K562 (cell line): ENCODE measurements around the gene DCAKD. TPM values are rescaled to one million over a fixed set of nuclear protein-coding genes. Genes with fewer than 3 reads are reported as not detected.

ENCODE experiments used
- ATAC-seq: fragments of 200-7000 bp; cut with Tn5 transposase; 3 replicates; pipeline ENCODE4 v1.9.1; 2020; ENCODE audit warnings: moderate library complexity
- BruUV-seq: library from RNA; stranded (reverse); fragments of 400-500 nt; replicated peaks from 2 replicates; lab custom pipeline; 2021; lab: Mats Ljungman, UMichigan
- CTCF ChIA-PET: fragments of 300-600 bp; formaldehyde crosslinking; extraction: SDS; loops from one replicate; lab custom pipeline; 2021; ENCODE audit warnings: low intra/inter-chr PET ratio; lab: Yijun Ruan, JAX
- POLR2A ChIA-PET: fragments of 300-600, 350-650 bp; sonication (Branson Sonifier 250); formaldehyde crosslinking; extraction: SDS; loops from one replicate; lab custom pipeline; 2021; ENCODE audit warnings: antibody characterized with exemption, inconsistent platforms; lab: Yijun Ruan, JAX
- DNase-seq, 4 experiments: peaks; one replicate each; pipeline versions ENCODE4 v3.0.0 to v3.0.0-alpha.2; 2011 to 2018; ENCODE audit warnings: low spot score in 3 of 4, mixed read lengths in 3 of 4; ENCODE audit errors: extremely low read depth in 1 of 4
- FAIRE-seq: peaks from 2 replicates; lab custom pipeline; 2011; peaks lifted over from hg19 to GRCh38; lab: Jason Lieb, UNC
- H2AFZ ChIP-seq: 2 replicates; pipeline ENCODE4 v1.6.0; 2011; ENCODE audit warnings: low read depth, low read length, control low read depth, inconsistent platforms
- H3K27ac ChIP-seq: fragments of 200-600 bp; 3 replicates; pipeline ENCODE4 v1.8.0; 2011; ENCODE audit warnings: low read depth, mild to moderate bottlenecking, control low read depth, inconsistent platforms, low read length, moderate library complexity, mixed read lengths; ENCODE audit errors: extremely low read depth
- H3K27me3 ChIP-seq, 2 experiments: fragments of 300-600 bp in 1 of 2; 2 replicates in 1 of 2; 3 replicates in 1 of 2; pipeline versions ENCODE4 v1.6.0 to v1.8.0; 2011; ENCODE audit warnings: inconsistent platforms in 2 of 2, low read length in 2 of 2, mild to moderate bottlenecking in 1 of 2, mixed read lengths in 1 of 2, moderate library complexity in 1 of 2; ENCODE audit not compliant: control insufficient read depth in 2 of 2, insufficient read depth in 2 of 2
- H3K36me3 ChIP-seq: fragments of 300-600 bp; 3 replicates; pipeline ENCODE4 v1.8.0; 2011; ENCODE audit warnings: mild to moderate bottlenecking, low read length, inconsistent platforms; ENCODE audit not compliant: control insufficient read depth, insufficient read depth
- H3K4me1 ChIP-seq, 2 experiments: fragments of 200-600 bp in 1 of 2; replicated peaks in 1 of 2; 2 replicates in 1 of 2; 3 replicates in 1 of 2; pipeline versions ENCODE4 v1.5.1 to v1.8.0; 2011; ENCODE audit warnings: inconsistent platforms in 2 of 2, low read length in 2 of 2, mild to moderate bottlenecking in 1 of 2, mixed read lengths in 1 of 2, moderate library complexity in 1 of 2; ENCODE audit not compliant: control insufficient read depth in 2 of 2, insufficient read depth in 2 of 2
- H3K4me2 ChIP-seq: 2 replicates; pipeline ENCODE4 v1.6.1; 2011; ENCODE audit warnings: low read length, control low read depth, inconsistent platforms, mixed read lengths; ENCODE audit not compliant: insufficient read depth
- H3K4me3 ChIP-seq: fragments of 200-600 bp; sonication (generic), shearing (Covaris generic); 2 replicates; pipeline ENCODE4 v1.5.1; 2016; ENCODE audit warnings: control low read depth, inconsistent platforms
- H3K79me2 ChIP-seq: fragments of 200-600 bp; 3 replicates; pipeline ENCODE4 v1.8.0; 2011; ENCODE audit warnings: low read length, inconsistent platforms; ENCODE audit not compliant: control insufficient read depth, insufficient read depth
- H3K9ac ChIP-seq, 2 experiments: 2 replicates each; pipeline versions ENCODE4 v1.6.0 to v1.6.1; 2011; ENCODE audit warnings: low read depth in 2 of 2, low read length in 2 of 2, control low read depth in 1 of 2, inconsistent platforms in 1 of 2, mild to moderate bottlenecking in 1 of 2, mixed read lengths in 1 of 2; ENCODE audit not compliant: insufficient read depth in 1 of 2
- H3K9me1 ChIP-seq: one replicate; pipeline ENCODE4 v1.6.0; 2011; ENCODE audit warnings: inconsistent platforms, mild to moderate bottlenecking, low read length, moderate library complexity; ENCODE audit not compliant: control insufficient read depth, insufficient read depth
- H3K9me3 ChIP-seq: replicated peaks from 2 replicates; pipeline ENCODE4 v1.5.1; 2011; ENCODE audit warnings: low read depth, low read length, inconsistent platforms; ENCODE audit not compliant: control insufficient read depth, insufficient read depth
- H4K20me1 ChIP-seq: replicated peaks from 2 replicates; pipeline ENCODE4 v1.6.1; 2011; ENCODE audit warnings: low read length, inconsistent platforms, mixed read lengths; ENCODE audit not compliant: control insufficient read depth, insufficient read depth
- FOXJ2 ChIP-seq: fragments of 200-800 bp; sonication (Bioruptor generic); IDR thresholded peaks from 2 replicates; pipeline ENCODE4 v1.6.1; 2016; ENCODE audit warnings: missing genetic modification characterization, missing compliant biosample characterization
- NCOA1 ChIP-seq: fragments of 450-650 bp; IDR thresholded peaks from 2 replicates; pipeline ENCODE4 v1.6.1; 2016; ENCODE audit warnings: low read depth
- RAD51 ChIP-seq: fragments of 450-650 bp; IDR thresholded peaks from 2 replicates; pipeline ENCODE4 v1.7.1; 2016; ENCODE audit warnings: low read depth, mild to moderate bottlenecking, borderline replicate concordance
- WGBS: fragments of 100-300 bp; shearing (Covaris generic); methylation state at CpG from one replicate; pipeline ENCODE4 v1.1.6; 2016; ENCODE audit warnings: low coverage, mixed read lengths; ENCODE audit not compliant: insufficient coverage; ENCODE audit errors: missing lambda C conversion rate; 5-methylcytosine and 5-hydroxymethylcytosine counted together
- in situ Hi-C: fragments of 300-500 bp; cut with MboI; formaldehyde crosslinking; loops from 4 replicates; pipeline ENCODE4 v1.15.0; 2018; ENCODE audit warnings: inconsistent platforms, mixed read lengths
- intact Hi-C: fragments of 100-400 bp; cut with micrococcal nuclease; formaldehyde crosslinking; loops from 2 replicates; pipeline ENCODE4 v1.14.2; 2022
- polyA plus RNA-seq, 8 experiments: library from polyadenylated mRNA; depleted of rRNA in 4 of 8; stranded (reverse) in 5 of 8; unstranded in 3 of 8; fragments of >200 nt; fragmentation: Nextera tagmentation in 2 of 8; fragmentation: Illumina TruSeq in 1 of 8; extraction: Ambion mirVana in 2 of 8; extraction: Trizol in 1 of 8; gene quantifications; 2 replicates each; pipeline versions ENCODE4 v1.2.1 to v1.2.3, GENCODE V29; 2011 to 2014; ENCODE audit warnings: inconsistent platforms in 1 of 8, missing spikeins in 1 of 8
- total RNA-seq, 7 experiments: library from RNA; depleted of rRNA in 6 of 7; stranded (reverse); fragments of >200 nt in 6 of 7; fragmentation: Illumina TruSeq in 2 of 7; extraction: Trizol in 2 of 7; gene quantifications; 2 replicates each; pipeline versions ENCODE4 v1.2.1 to v1.2.3, GENCODE V29; 2011 to 2021; ENCODE audit warnings: low replicate concordance in 1 of 7
- TF ChIP-seq, protein P1 (sequence below): fragments of 450-650 bp; IDR thresholded peaks from 2 replicates; pipeline ENCODE4 v1.6.1; 2016
- TF ChIP-seq, protein P2 (sequence below), 2 experiments: IDR thresholded peaks in 1 of 2; conservative IDR thresholded peaks in 1 of 2; 2 replicates each; pipeline ENCODE4 v1.6.1; 2016; ENCODE audit warnings: low read depth in 2 of 2, mild to moderate bottlenecking in 1 of 2, missing compliant biosample characterization in 1 of 2, missing genetic modification characterization in 1 of 2, moderate library complexity in 1 of 2
- TF ChIP-seq, protein P3 (sequence below): sonication (generic); formaldehyde crosslinking; IDR thresholded peaks from 2 replicates; pipeline ENCODE4 v1.5.0; 2020; ENCODE audit warnings: missing genetic modification reagents

The DCAKD gene
- total and polyA plus RNA-seq, 9 of the 15 experiments (the other 6 are each of a cell fraction or from before 2014, with no cell fraction given): 7.9 to 35.5 (median 21.4) TPM

DNA sequence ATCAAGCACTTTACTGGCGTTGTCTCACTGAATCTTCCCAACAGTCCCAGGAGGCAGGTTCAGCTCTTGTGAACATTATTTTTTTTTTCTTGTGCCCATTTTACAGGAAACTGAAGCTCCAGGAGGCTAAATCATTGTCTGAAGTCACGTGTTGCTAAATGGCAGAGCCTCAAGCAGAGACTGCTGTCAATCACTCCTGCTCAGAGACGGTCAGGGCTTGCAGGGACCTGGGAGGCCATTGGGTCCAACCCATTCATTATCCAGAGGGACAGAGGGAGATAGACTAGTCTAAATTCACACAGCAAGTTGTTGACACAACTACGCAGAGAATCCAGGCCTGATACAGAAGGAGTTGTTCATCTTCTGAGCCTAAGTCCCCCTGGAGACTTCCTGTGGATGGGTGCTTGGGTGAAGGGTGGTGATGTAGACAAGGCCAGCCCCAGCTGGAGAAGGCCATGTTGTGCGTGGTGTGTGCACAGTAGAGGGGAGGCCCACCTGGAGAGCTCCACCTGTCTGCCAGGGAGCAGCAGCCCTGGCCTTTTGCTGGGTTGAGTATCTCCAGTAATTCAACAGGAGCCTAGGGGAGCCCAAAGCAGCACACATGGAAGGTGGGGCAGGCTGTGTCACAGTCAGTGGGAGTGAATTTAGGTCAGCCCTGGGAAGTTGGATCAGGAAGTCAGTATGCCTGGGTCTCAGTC, 59.0 kb downstream of the DCAKD start:
- BruUV-seq: no TSS peak
- Histone ChIP-seq H3K27me3 (peaks cover 44 to 78% of the 10 kb centered on the region in 2 experiments; a peak in 4 of 5 replicates), H3K4me3 (no peak overlapping the region), H3K27ac (no peak overlapping the region), H3K4me1 (peaks cover 0 to 5% of the 10 kb centered on the region in 2 experiments; a peak in 1 of 5 replicates), H3K9me1 (peaks cover 2% of the 10 kb centered on the region), H3K36me3 (no peaks in the 10 kb centered on the region), H4K20me1 (no peaks in the 10 kb centered on the region; the same call in 1 of the 2 replicates), H3K9ac (no peak overlapping the region), H2AFZ (no peak overlapping the region), H3K79me2 (no peaks in the 10 kb centered on the region), H3K9me3 (no peaks in the 10 kb centered on the region), H3K4me2 (no peak overlapping the region)
- ChIA-PET CTCF (no interaction called here), POLR2A (interaction anchor here (0.6 to 4.7 kb wide), 3 partner anchors 11 to 867 kb away, joined by 3 to 21 read pairs (median 4); no protein-coding TSS in a partner anchor)
- intact Hi-C loops (no loop called here), in situ Hi-C loops (no loop called here)
- ATAC-seq (no peak), DNase-seq (no peak), FAIRE-seq (no peak)
- WGBS: 0% methylated on average over 5 of the region's 5 CpGs
- TF ChIP-seq, protein P1, sequence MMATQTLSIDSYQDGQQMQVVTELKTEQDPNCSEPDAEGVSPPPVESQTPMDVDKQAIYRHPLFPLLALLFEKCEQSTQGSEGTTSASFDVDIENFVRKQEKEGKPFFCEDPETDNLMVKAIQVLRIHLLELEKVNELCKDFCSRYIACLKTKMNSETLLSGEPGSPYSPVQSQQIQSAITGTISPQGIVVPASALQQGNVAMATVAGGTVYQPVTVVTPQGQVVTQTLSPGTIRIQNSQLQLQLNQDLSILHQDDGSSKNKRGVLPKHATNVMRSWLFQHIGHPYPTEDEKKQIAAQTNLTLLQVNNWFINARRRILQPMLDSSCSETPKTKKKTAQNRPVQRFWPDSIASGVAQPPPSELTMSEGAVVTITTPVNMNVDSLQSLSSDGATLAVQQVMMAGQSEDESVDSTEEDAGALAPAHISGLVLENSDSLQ: peak; percentile 84
- no peak for TF ChIP-seq FOXJ2 (tag)
- TF ChIP-seq RAD51: peak; percentile 35; the same call in 1 of the 2 replicates
- TF ChIP-seq, protein P2, sequence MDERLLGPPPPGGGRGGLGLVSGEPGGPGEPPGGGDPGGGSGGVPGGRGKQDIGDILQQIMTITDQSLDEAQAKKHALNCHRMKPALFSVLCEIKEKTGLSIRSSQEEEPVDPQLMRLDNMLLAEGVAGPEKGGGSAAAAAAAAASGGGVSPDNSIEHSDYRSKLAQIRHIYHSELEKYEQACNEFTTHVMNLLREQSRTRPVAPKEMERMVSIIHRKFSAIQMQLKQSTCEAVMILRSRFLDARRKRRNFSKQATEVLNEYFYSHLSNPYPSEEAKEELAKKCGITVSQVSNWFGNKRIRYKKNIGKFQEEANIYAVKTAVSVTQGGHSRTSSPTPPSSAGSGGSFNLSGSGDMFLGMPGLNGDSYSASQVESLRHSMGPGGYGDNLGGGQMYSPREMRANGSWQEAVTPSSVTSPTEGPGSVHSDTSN (CRISPR knock-in tag; IDR thresholded peaks at IDR 0.05; ENCODE audit: low read depth): no peak
- TF ChIP-seq, protein P2 (tag; conservative IDR thresholded peaks at IDR 0.05; ENCODE audit: low read depth): peak; percentile 31; the same call in 1 of the 2 replicates
- TF ChIP-seq NCOA1: no peak
- TF ChIP-seq, protein P3, sequence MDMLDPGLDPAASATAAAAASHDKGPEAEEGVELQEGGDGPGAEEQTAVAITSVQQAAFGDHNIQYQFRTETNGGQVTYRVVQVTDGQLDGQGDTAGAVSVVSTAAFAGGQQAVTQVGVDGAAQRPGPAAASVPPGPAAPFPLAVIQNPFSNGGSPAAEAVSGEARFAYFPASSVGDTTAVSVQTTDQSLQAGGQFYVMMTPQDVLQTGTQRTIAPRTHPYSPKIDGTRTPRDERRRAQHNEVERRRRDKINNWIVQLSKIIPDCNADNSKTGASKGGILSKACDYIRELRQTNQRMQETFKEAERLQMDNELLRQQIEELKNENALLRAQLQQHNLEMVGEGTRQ (CRISPR knock-in tag): peak; percentile 53; the same call in 1 of the 2 replicates
